ENCODE results near the gene PDE6H.

- TF ChIP-seq POLR2A (IDR thresholded peaks at IDR 0.05) (no peak), CTCF (IDR thresholded peaks at IDR 0.05) (no peak)
These were observed 20.9 kb downstream of the PDE6H start for GRCh38 chr12:14993537-14994266.

Measured in heart left ventricle (tissue), 13 donors.